Sciatic nerve (tissue), 1 donor: ENCODE data around the gene LTA4H. TPM values are rescaled to one million over a fixed set of nuclear protein-coding genes. Genes with fewer than 3 reads are reported as not detected.

ENCODE experiments used
- total RNA-seq: library from RNA; stranded (reverse); fragmentation: NEBNext Ultra II Directional; extraction: Animal tissue kit (Norgen Biotek cat#: 25700); gene quantifications from one replicate; pipeline ENCODE4 v1.2.1, GENCODE V29; 2021
- donor health status: DM: no; HTN: no; CAD: no.

LTA4H gene
- total RNA-seq, 1 donor from 2014 or later = 56.5 TPM

Other genes with a start within 250 kb of the LTA4H start
- gene NTN4, start 244.8 kb downstream of the LTA4H start, total RNA-seq = 40.3 TPM
- 12.6 TPM for gene SNRPF, start 176.6 kb downstream of the LTA4H start, total RNA-seq
- gene CCDC38, start 93.0 kb downstream of the LTA4H start, total RNA-seq = 0.40 TPM
- gene AMDHD1, start 92.3 kb downstream of the LTA4H start, total RNA-seq = 0.76 TPM
- gene HAL, start 39.2 kb downstream of the LTA4H start, total RNA-seq = 2.1 TPM
- gene ELK3, start 158.8 kb upstream of the LTA4H start, total RNA-seq = 30.2 TPM